Ovary (tissue), 9 donors: ENCODE data around the gene KRT28. TPM values are rescaled to one million over a fixed set of nuclear protein-coding genes. Genes with fewer than 3 reads are reported as not detected.

Source experiments
- DNase-seq, 5 donors: peaks; one replicate each; pipeline ENCODE4 v3.0.0-alpha.2; 2019 to 2020
- H3K27ac ChIP-seq, 2 donors: fragments of 200-600 bp; one replicate each; pipeline versions ENCODE4 v1.5.1 to v1.8.0; 2019 to 2022
- H3K27me3 ChIP-seq: fragments of 200-600 bp; one replicate; pipeline ENCODE4 v1.8.0; 2022
- H3K36me3 ChIP-seq: fragments of 200-600 bp; sonication (generic); one replicate; pipeline ENCODE4 v1.5.1; 2019
- H3K4me1 ChIP-seq: one replicate; pipeline ENCODE4 v1.8.1; 2013; ENCODE audit warnings: mild to moderate bottlenecking, moderate library complexity; ENCODE audit not compliant: insufficient read depth
- H3K4me3 ChIP-seq: fragments of 200-600 bp; sonication (generic); one replicate; pipeline ENCODE4 v1.5.1; 2017
- H3K9me3 ChIP-seq, 2 donors: fragments of 200-600 bp in 1 of 2; sonication (generic) in 1 of 2; one replicate each; pipeline versions ENCODE4 v1.5.1 to v1.8.1; 2013 to 2019; ENCODE audit warnings: mild to moderate bottlenecking in 1 of 2, moderate library complexity in 1 of 2
- EP300 ChIP-seq: sonication (generic); formaldehyde crosslinking; IDR thresholded peaks from one replicate; pipeline ENCODE4 v1.6.1; 2017; ENCODE audit warnings: antibody characterized with exemption
- POLR2A ChIP-seq: fragments of 450-650 bp; IDR thresholded peaks from one replicate; pipeline ENCODE4 v1.6.1; 2017; ENCODE audit warnings: antibody characterized with exemption, mild to moderate bottlenecking, moderate library complexity
- WGBS, 3 donors: extraction: QIAGEN DNeasy Blood & Tissue Kit in 1 of 3; methylation state at CpG; one replicate each; pipeline versions ENCODE4 v1.1.5 to v1.1.7; 2013 to 2017; 5-methylcytosine and 5-hydroxymethylcytosine counted together
- intact Hi-C, 4 donors: fragments of 100-400 bp; cut with DNase I; formaldehyde crosslinking; loops; one replicate each; pipeline versions ENCODE4 v1.11.0 to v1.15.1; 2022 to 2023
- polyA plus RNA-seq, 2 donors: library from polyadenylated mRNA; stranded (reverse); fragments of 200-250 nt in 1 of 2; fragments of 350-450 nt in 1 of 2; fragmentation: Illumina TruSeq in 1 of 2; extraction: RNeasy Lipid Tissue Mini Kit (QIAGEN cat#74804) in 1 of 2; gene quantifications; one replicate each; pipeline ENCODE4 v1.2.3, GENCODE V29; 2013 to 2014
- total RNA-seq, 7 donors: library from RNA; depleted of rRNA in 2 of 7; stranded (reverse); fragments of >200 nt in 2 of 7; fragmentation: NEBNext Ultra II Directional in 3 of 7; extraction: Animal tissue kit (Norgen Biotek cat#: 25700) in 3 of 7; gene quantifications; one replicate each; pipeline versions ENCODE4 v1.1.0 to v1.2.4, GENCODE V29; 2016 to 2023
- TF ChIP-seq, protein P1 (sequence below), 3 donors: fragments of 450-650 bp in 2 of 3; fragments of 200-600 bp in 1 of 3; IDR thresholded peaks; one replicate each; pipeline versions ENCODE4 v1.5.1 to v1.8.0; 2016 to 2022; ENCODE audit warnings: antibody characterized with exemption in 3 of 3, mild to moderate bottlenecking in 1 of 3
- donor health status: DM: no; HTN: no; CAD: no; lungs with moderate emphysema.
- donor health status: DM: no; HTN: no; CAD: no.
- donor health status: Bipolar disorder and iron deficiency.
- donor health status: DM: yes; HTN: yes; CAD: no.
- donor health status: DM: no; HTN: no; CAD: no.
- donor health status: DM: yes; HTN: yes; CAD: no.

Gene KRT28
- total and polyA plus RNA-seq, 9 donors, result not detected

DNA sequence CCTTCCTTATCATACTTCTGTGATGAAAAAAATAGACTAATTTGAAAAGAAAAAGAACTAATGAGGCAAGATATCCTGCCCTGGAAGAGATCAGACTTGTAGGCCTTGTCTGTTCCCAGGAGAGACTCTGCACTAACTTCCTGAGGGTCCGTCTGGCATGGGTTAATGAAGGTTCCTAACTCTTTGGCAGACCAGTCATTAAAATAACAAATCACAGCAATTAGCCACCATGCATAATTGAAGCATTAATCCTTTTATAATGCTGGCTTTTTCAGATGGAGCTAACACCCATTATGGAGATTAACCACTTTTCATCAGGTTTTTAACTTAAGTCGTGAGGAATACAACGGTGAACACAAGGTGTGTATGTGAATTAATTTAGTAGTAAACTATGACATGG lies 33.1 kb upstream of the KRT28 start:
- TF ChIP-seq, protein P1, sequence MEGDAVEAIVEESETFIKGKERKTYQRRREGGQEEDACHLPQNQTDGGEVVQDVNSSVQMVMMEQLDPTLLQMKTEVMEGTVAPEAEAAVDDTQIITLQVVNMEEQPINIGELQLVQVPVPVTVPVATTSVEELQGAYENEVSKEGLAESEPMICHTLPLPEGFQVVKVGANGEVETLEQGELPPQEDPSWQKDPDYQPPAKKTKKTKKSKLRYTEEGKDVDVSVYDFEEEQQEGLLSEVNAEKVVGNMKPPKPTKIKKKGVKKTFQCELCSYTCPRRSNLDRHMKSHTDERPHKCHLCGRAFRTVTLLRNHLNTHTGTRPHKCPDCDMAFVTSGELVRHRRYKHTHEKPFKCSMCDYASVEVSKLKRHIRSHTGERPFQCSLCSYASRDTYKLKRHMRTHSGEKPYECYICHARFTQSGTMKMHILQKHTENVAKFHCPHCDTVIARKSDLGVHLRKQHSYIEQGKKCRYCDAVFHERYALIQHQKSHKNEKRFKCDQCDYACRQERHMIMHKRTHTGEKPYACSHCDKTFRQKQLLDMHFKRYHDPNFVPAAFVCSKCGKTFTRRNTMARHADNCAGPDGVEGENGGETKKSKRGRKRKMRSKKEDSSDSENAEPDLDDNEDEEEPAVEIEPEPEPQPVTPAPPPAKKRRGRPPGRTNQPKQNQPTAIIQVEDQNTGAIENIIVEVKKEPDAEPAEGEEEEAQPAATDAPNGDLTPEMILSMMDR (IDR thresholded peaks at IDR 0.05), result no peak
- TF ChIP-seq POLR2A, result no peak
- no peaks in the 10 kb centered on the region for H3K9me3 ChIP-seq
- H3K4me1 ChIP-seq, result no peaks in the 10 kb centered on the region
- H3K27me3 ChIP-seq, result no peaks in the 10 kb centered on the region
- WGBS, 3 donors, result 69 to 80% (median 70%) methylated on average over 3 of the region's 3 CpGs
- H3K36me3 ChIP-seq, result no peaks in the 10 kb centered on the region
- no peak for DNase-seq
- no peak overlapping the region for H3K27ac ChIP-seq
- intact Hi-C loops, result no loop called here
- no peak overlapping the region for H3K4me3 ChIP-seq

DNA sequence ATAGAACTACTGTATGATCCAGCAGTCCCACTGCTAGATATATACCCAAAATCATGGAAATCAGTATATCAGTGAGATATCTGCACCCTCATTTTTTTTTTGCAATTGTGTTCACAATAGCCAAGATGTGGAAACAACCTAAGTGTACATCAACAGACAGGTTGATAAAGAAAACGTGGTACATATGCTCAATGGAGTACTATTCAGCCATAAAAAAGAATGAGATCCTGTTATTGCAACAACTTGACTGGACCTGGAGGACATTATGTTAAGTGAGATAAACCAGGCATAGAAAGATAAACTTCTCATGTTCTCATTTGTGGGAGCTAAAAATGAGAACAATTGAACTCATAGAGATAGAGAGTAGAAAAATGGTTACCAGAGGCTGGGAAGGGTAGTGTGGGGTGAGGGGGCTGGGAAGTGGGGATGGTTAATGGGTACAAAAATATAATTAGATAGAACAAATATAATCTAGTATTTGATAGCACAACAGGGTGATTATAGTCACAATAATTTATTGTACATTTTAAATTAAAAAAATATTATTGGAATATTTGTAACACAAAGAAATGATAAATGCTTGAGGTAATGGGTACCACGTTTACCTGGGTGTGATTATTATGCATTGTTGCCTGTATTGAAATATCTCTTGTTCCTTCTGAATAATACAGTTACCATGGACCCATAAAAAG lies 30.5 kb upstream of the KRT28 start:
- H3K27ac ChIP-seq, result no peak overlapping the region
- 86 to 94% (median 89%) methylated on average over 2 of the region's 2 CpGs for WGBS, 3 donors
- intact Hi-C loops, result no loop called here
- H3K4me1 ChIP-seq, result no peaks in the 10 kb centered on the region
- H3K4me3 ChIP-seq, result no peak overlapping the region
- no peaks in the 10 kb centered on the region for H3K36me3 ChIP-seq
- TF ChIP-seq EP300, result no peak
- no peak for DNase-seq
- no peaks in the 10 kb centered on the region for H3K27me3 ChIP-seq
- no peaks in the 10 kb centered on the region for H3K9me3 ChIP-seq

DNA sequence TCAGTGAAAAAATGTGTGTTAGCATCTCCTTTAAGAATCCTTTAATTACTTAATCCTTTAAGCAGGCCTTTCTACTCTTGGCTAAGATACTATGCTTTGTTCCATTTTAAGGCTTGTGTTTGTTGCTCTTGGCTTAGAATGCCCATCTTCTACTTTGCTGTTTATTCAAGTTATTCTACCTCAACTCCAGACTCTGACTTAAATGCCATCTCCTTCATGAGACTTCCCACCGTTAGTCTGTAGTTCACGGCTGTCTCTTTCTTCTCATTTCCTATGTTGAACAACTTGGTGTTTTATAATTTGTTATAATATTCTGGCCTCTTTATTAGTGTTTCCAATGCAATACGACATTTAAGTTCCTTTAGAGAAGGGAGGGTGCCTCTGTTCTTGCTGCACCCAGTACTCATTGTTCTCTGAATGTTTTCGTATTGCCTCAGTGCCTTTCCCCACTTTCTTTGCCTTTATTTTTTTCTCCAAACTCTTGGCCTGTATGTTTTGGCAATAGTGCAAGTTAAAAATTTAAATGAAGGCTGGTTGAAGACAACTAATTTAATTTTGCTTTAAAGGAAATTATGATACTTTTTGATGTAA lies 28.8 kb upstream of the KRT28 start:
- H3K27ac ChIP-seq, result no peak overlapping the region
- no peaks in the 10 kb centered on the region for H3K27me3 ChIP-seq
- WGBS, 3 donors, result 63 to 83% (median 79%) methylated on average over 4 of the region's 4 CpGs
- no peaks in the 10 kb centered on the region for H3K4me1 ChIP-seq
- intact Hi-C loops, result no loop called here
- no peak overlapping the region for H3K4me3 ChIP-seq
- no peak for TF ChIP-seq EP300
- TF ChIP-seq, protein P1 (IDR thresholded peaks at IDR 0.05), result no peak
- TF ChIP-seq POLR2A, result no peak
- no peak for DNase-seq
- no peaks in the 10 kb centered on the region for H3K9me3 ChIP-seq
- H3K36me3 ChIP-seq, result no peaks in the 10 kb centered on the region

DNA sequence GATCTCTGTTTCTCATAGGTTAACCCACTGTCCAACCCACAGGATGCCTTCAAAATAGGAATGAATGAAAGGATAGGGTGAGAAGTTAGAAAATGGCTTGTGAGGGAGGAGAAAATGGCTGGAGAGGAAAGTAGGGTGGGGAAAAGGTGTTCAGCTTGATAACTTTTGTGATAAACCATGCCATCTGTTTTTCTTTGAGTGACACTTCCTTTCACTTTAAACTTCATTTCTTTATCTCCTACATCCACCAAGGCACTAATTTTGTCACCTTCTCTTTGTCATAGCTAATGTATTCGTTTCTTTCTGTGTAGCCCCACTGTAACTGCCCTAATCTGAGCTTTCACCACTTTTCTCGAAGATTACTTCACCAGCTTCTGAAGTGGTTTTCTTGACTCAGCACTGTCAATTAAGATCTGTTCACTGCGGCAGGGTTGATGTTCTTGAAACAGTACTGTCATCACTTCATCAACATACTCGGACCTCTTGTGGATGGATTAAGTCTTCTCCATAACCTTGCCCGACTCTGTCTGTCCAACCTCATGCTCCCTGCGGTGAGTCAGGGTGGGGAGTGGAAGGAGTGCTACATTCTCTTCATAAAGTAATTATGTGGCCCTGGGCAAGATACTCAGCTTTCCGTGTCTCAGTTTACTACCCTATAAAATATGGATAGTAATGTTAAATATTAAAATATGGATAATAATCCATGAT lies 28.1 kb upstream of the KRT28 start:
- H3K4me3 ChIP-seq, result no peak overlapping the region
- H3K36me3 ChIP-seq, result no peaks in the 10 kb centered on the region
- 83 to 91% (median 90%) methylated on average over 7 of the region's 7 CpGs for WGBS, 3 donors
- H3K27me3 ChIP-seq, result no peaks in the 10 kb centered on the region
- TF ChIP-seq POLR2A, result no peak
- TF ChIP-seq EP300, result no peak
- TF ChIP-seq, protein P1 (IDR thresholded peaks at IDR 0.05), result no peak
- H3K4me1 ChIP-seq, result no peaks in the 10 kb centered on the region
- H3K9me3 ChIP-seq, result no peaks in the 10 kb centered on the region
- H3K27ac ChIP-seq, result no peak overlapping the region
- no peak for DNase-seq
- intact Hi-C loops, result no loop called here

DNA sequence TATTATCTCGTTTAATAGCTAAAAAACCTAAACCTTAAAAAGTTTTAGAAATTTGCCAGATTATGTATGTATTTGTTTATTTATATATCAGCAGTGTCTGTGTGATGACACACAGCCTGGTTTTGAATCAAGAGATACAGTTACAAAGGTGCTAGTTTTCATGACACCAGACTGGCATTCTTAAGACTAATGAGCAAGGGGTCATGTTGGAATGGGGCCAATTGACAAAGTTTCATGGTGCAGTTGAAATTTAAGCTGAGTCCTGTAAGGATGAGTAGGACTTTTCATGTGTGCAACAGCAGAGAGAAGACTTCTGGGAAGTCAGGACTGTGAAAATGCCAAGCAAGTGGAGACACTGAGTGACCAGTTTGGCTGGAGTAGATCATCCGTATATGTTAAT lies 25.8 kb upstream of the KRT28 start:
- TF ChIP-seq EP300 (no peak), POLR2A (no peak)
- TF ChIP-seq, protein P1 (IDR thresholded peaks at IDR 0.05), result no peak
- intact Hi-C loops, result no loop called here
- no peaks in the 10 kb centered on the region for H3K27me3 ChIP-seq
- WGBS, 3 donors, result 90 to 95% (median 93%) methylated on average over 2 of the region's 2 CpGs
- H3K27ac ChIP-seq, result no peak overlapping the region
- H3K4me1 ChIP-seq, result no peaks in the 10 kb centered on the region
- no peaks in the 10 kb centered on the region for H3K36me3 ChIP-seq
- no peak overlapping the region for H3K4me3 ChIP-seq
- H3K9me3 ChIP-seq, result no peaks in the 10 kb centered on the region
- DNase-seq, result no peak
